Testis (tissue), 2 donors: ENCODE results near the gene ZNF556.

Source experiments
- POLR2A ChIP-seq: fragments of 450-650 bp; IDR thresholded peaks from one replicate; pipeline ENCODE4 v1.6.1; 2017; ENCODE audit warnings: antibody characterized with exemption, mild to moderate bottlenecking, moderate library complexity
- TF ChIP-seq, protein P1 (sequence below), 3 experiments: fragments of 450-650 bp in 2 of 3; fragments of 200-600 bp in 1 of 3; sonication (generic) in 1 of 3; IDR thresholded peaks; one replicate each; pipeline ENCODE4 v1.5.1; 2016 to 2019; ENCODE audit warnings: antibody characterized with exemption in 3 of 3, mild to moderate bottlenecking in 2 of 3, moderate library complexity in 1 of 3

DNA sequence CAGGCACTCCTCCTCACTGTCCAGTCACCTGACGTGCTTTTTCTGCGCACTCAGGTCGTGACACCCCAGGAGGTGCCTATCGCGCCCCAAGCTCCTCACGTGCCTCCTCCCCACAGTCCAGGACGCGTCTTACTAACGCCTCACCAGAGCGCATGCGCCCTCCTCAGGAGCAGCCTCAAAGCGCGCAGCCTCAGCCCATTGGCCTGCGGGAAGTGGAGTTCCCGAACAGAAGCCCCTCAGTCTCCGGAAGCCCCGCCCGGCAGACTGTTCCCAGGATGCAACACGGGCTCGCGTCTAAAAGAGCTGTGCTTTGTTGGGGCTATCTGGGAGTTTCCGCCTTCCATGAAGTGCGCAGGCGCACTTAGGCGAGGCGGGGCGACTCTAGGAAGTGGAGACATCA lies 8.3 kb upstream of the ZNF556 start:
- TF ChIP-seq, protein P1, sequence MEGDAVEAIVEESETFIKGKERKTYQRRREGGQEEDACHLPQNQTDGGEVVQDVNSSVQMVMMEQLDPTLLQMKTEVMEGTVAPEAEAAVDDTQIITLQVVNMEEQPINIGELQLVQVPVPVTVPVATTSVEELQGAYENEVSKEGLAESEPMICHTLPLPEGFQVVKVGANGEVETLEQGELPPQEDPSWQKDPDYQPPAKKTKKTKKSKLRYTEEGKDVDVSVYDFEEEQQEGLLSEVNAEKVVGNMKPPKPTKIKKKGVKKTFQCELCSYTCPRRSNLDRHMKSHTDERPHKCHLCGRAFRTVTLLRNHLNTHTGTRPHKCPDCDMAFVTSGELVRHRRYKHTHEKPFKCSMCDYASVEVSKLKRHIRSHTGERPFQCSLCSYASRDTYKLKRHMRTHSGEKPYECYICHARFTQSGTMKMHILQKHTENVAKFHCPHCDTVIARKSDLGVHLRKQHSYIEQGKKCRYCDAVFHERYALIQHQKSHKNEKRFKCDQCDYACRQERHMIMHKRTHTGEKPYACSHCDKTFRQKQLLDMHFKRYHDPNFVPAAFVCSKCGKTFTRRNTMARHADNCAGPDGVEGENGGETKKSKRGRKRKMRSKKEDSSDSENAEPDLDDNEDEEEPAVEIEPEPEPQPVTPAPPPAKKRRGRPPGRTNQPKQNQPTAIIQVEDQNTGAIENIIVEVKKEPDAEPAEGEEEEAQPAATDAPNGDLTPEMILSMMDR (IDR thresholded peaks at IDR 0.05): no peak
- TF ChIP-seq POLR2A: no peak
